Ascending aorta (tissue), 2 donors: Measurements from ENCODE around the gene DNPEP. TPM values are rescaled to one million over a fixed set of nuclear protein-coding genes. Genes with fewer than 3 reads are reported as not detected.

Experiments used
- DNase-seq, 2 donors: peaks; one replicate each; pipeline ENCODE4 v3.0.0-alpha.2; 2019; ENCODE audit warnings: low spot score in 2 of 2
- H3K27ac ChIP-seq, 2 donors: fragments of 200-600 bp; sonication (generic); one replicate each; pipeline ENCODE4 v1.5.1; 2016 to 2017; ENCODE audit warnings: mild to moderate bottlenecking in 1 of 2
- H3K27me3 ChIP-seq: fragments of 200-600 bp; sonication (generic); one replicate; pipeline ENCODE4 v1.5.1; 2017
- H3K36me3 ChIP-seq, 2 donors: fragments of 200-600 bp; sonication (generic); one replicate each; pipeline ENCODE4 v1.5.1; 2016
- H3K4me1 ChIP-seq, 2 donors: fragments of 200-600 bp; sonication (generic); one replicate each; pipeline ENCODE4 v1.5.1; 2016 to 2017; ENCODE audit warnings: mild to moderate bottlenecking in 1 of 2
- H3K4me3 ChIP-seq, 2 donors: fragments of 200-600 bp; sonication (generic); one replicate each; pipeline ENCODE4 v1.5.1; 2016 to 2017; ENCODE audit warnings: mild to moderate bottlenecking in 1 of 2
- H3K9me3 ChIP-seq, 2 donors: fragments of 200-600 bp; sonication (generic); one replicate each; pipeline ENCODE4 v1.5.1; 2016
- intact Hi-C: fragments of 100-400 bp; cut with DNase I; formaldehyde crosslinking; loops from one replicate; pipeline ENCODE4 v1.15.1; 2023
- total RNA-seq: library from RNA; depleted of rRNA; stranded (reverse); fragments of >200 nt; gene quantifications from one replicate; pipeline ENCODE4 v1.1.0, GENCODE V29; 2016
- TF ChIP-seq, protein P1 (sequence below), 3 experiments: fragments of 200-600 bp in 2 of 3; fragments of 450-650 bp in 1 of 3; sonication (generic) in 2 of 3; IDR thresholded peaks; one replicate each; pipeline ENCODE4 v1.5.1; 2016 to 2019; ENCODE audit warnings: antibody characterized with exemption in 3 of 3, mild to moderate bottlenecking in 1 of 3, moderate library complexity in 1 of 3

Gene DNPEP
- total RNA-seq, 1 donor from 2014 or later, result 113 TPM

DNA sequence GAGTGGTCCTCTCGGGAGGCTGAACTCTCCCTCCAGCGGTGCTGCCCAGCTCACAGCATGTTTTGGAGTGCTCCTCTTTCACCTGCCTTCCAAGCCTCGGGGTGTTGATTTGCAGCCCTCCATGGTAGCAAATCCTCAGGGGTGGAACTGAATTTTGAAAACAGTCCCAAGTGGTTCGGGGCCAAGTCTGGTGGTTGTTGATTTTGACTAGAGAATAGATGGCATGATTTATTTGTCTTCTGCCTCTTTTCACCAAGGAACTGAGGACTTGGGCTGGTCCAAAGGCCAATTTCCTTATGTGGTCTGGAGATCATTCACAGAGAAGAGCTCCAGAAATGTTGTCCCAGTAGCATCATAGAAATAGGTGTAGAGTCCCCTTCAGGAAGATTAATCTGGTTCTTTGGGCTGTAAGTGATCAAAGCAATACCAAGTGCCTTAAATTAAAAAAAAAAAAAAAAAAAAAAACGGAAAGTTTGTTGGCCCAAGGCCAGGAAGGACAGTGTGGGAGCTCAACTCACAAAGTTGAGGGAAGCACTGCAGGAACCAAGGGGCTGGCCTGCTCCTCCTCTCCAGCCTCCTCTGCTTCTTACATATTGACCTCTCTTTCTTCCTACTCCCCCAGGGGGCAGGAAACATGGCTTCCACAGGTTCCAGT, 28.0 kb upstream of the DNPEP start:
- peaks cover 6 to 25% of the 10 kb centered on the region in 2 donors for H3K4me1 ChIP-seq
- DNase-seq, result no peak
- H3K36me3 ChIP-seq, result no peaks in the 10 kb centered on the region
- intact Hi-C loops, result no loop called here
- H3K4me3 ChIP-seq, result no peak overlapping the region
- no peaks in the 10 kb centered on the region for H3K9me3 ChIP-seq
- TF ChIP-seq, protein P1, sequence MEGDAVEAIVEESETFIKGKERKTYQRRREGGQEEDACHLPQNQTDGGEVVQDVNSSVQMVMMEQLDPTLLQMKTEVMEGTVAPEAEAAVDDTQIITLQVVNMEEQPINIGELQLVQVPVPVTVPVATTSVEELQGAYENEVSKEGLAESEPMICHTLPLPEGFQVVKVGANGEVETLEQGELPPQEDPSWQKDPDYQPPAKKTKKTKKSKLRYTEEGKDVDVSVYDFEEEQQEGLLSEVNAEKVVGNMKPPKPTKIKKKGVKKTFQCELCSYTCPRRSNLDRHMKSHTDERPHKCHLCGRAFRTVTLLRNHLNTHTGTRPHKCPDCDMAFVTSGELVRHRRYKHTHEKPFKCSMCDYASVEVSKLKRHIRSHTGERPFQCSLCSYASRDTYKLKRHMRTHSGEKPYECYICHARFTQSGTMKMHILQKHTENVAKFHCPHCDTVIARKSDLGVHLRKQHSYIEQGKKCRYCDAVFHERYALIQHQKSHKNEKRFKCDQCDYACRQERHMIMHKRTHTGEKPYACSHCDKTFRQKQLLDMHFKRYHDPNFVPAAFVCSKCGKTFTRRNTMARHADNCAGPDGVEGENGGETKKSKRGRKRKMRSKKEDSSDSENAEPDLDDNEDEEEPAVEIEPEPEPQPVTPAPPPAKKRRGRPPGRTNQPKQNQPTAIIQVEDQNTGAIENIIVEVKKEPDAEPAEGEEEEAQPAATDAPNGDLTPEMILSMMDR (IDR thresholded peaks at IDR 0.05), result no peak
- H3K27me3 ChIP-seq, result no peaks in the 10 kb centered on the region
- H3K27ac ChIP-seq, result peak overlapping the region; percentile 2 to 64

GRCh38 chr2:219414857-219415256, 27.1 kb upstream of the DNPEP start:
- Histone ChIP-seq H3K27ac (no peak overlapping the region), H3K4me3 (no peak overlapping the region), H3K27me3 (no peaks in the 10 kb centered on the region), H3K4me1 (peaks cover 6 to 25% of the 10 kb centered on the region in 2 donors), H3K36me3 (no peaks in the 10 kb centered on the region), H3K9me3 (no peaks in the 10 kb centered on the region)
- intact Hi-C loops, result no loop called here
- DNase-seq, result no peak
- TF ChIP-seq, protein P1 (IDR thresholded peaks at IDR 0.05), result no peak

DNA sequence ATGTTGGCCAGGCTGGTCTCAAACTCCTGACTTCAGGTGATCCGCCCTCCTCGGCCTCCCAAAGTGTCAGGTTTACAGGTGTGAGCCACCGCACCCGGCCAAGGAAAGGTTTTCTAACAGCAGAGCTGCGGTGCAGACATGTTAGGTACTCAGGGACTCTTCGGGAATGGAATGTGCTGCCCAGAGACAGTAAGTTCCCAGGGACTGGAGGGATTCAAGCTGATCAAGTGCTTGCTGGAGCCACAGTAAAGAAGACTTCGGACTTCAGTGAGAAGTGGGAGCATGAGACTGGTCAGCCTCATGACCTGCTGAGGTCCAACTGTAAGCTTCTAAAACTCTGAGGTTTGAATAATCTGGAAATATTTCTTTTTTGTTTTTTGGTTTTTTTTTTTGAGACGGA, 22.7 kb upstream of the DNPEP start:
- Histone ChIP-seq H3K36me3 (no peaks in the 10 kb centered on the region), H3K4me3 (no peak overlapping the region), H3K27me3 (no peaks in the 10 kb centered on the region), H3K27ac (no peak overlapping the region), H3K9me3 (no peaks in the 10 kb centered on the region), H3K4me1 (peaks cover 6 to 23% of the 10 kb centered on the region in 2 donors)
- intact Hi-C loops, result no loop called here
- TF ChIP-seq, protein P1 (IDR thresholded peaks at IDR 0.05), result no peak
- no peak for DNase-seq

GRCh38 chr2:219409619-219410018, 21.9 kb upstream of the DNPEP start:
- no peaks in the 10 kb centered on the region for H3K9me3 ChIP-seq
- TF ChIP-seq, protein P1 (IDR thresholded peaks at IDR 0.05), result no peak
- H3K27ac ChIP-seq, result peak overlapping the region in 1 of 2 donors; percentile 38
- no peak overlapping the region for H3K4me3 ChIP-seq
- no peaks in the 10 kb centered on the region for H3K27me3 ChIP-seq
- H3K4me1 ChIP-seq, result peaks cover 13 to 31% of the 10 kb centered on the region in 2 donors
- intact Hi-C loops, result loop anchor here (5.0 kb wide), 1 partner anchor 33 kb away; no protein-coding TSS in a partner anchor
- DNase-seq, result no peak
- H3K36me3 ChIP-seq, result no peaks in the 10 kb centered on the region

DNA sequence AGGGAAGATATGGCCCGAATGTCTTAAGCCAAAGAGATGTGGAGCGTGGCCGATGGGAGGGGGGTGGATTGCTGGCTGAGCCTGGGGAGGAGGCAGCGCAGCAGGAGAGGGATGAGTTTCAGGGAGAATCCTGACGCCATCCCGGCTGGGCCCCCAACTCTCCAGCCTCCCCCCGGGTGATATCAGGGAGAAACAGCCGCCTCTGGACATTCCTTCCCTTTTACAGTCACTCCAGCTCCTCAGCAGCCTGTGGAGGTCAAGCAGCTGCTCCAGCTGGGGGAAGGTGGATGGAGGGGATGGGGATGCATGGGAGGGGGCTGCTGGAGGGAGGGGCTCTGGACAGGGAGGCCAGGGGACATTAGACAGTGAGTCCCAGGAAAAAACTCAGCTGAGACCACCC, 20.9 kb upstream of the DNPEP start:
- H3K4me3 ChIP-seq, result no peak overlapping the region
- DNase-seq, result no peak
- peak overlapping the region; percentile 18 to 38 for H3K27ac ChIP-seq
- no peaks in the 10 kb centered on the region for H3K36me3 ChIP-seq
- TF ChIP-seq, protein P1 (IDR thresholded peaks at IDR 0.05), result no peak
- no peaks in the 10 kb centered on the region for H3K9me3 ChIP-seq
- H3K4me1 ChIP-seq, result peaks cover 21 to 41% of the 10 kb centered on the region in 2 donors
- no peaks in the 10 kb centered on the region for H3K27me3 ChIP-seq
- intact Hi-C loops, result loop anchor here (5.0 kb wide), 1 partner anchor 34 kb away; no protein-coding TSS in a partner anchor
